Heart right ventricle (tissue), 16 donors: ENCODE results near the gene PRPF6. TPM values are rescaled to one million over a fixed set of nuclear protein-coding genes. Genes with fewer than 3 reads are reported as not detected.

Experiments used
- ATAC-seq, 8 donors: fragments of 200-7000 bp; cut with Tn5 transposase; one replicate each; pipeline ENCODE4 v1.9.1; 2020; ENCODE audit warnings: mild to moderate bottlenecking in 8 of 8, moderate library complexity in 8 of 8, moderate number of reproducible peaks in 1 of 8
- DNase-seq, 2 donors: peaks; one replicate each; pipeline ENCODE4 v3.0.0-alpha.2; 2020
- H3K27ac ChIP-seq, 10 donors: fragments of 200-600 bp; sonication (generic) in 2 of 10; one replicate each; pipeline versions ENCODE4 v1.5.0 to v1.8.0; 2020 to 2022; ENCODE audit warnings: mild to moderate bottlenecking in 3 of 10
- H3K27me3 ChIP-seq, 7 donors: fragments of 200-600 bp; one replicate each; pipeline ENCODE4 v1.8.0; 2021 to 2022; ENCODE audit warnings: mild to moderate bottlenecking in 2 of 7
- H3K36me3 ChIP-seq, 9 donors: fragments of 200-600 bp; sonication (generic) in 1 of 9; one replicate each; pipeline versions ENCODE4 v1.5.0 to v1.8.0; 2020 to 2022; ENCODE audit warnings: mild to moderate bottlenecking in 2 of 9
- H3K4me1 ChIP-seq, 9 donors: fragments of 200-600 bp; sonication (generic) in 1 of 9; one replicate each; pipeline versions ENCODE4 v1.5.0 to v1.8.0; 2020 to 2022; ENCODE audit warnings: mild to moderate bottlenecking in 4 of 9
- H3K4me3 ChIP-seq, 10 donors: fragments of 200-600 bp; sonication (generic) in 2 of 10; one replicate each; pipeline versions ENCODE4 v1.5.0 to v1.8.0; 2020 to 2022; ENCODE audit warnings: mild to moderate bottlenecking in 7 of 10, moderate library complexity in 2 of 10
- H3K9me3 ChIP-seq, 11 donors: fragments of 200-600 bp in 10 of 11; sonication (generic) in 2 of 11; one replicate each; pipeline versions ENCODE4 v1.5.0 to v1.8.0; 2013 to 2022; ENCODE audit warnings: mild to moderate bottlenecking in 2 of 11, control low read depth in 1 of 11, moderate library complexity in 1 of 11
- CTCF ChIP-seq, 9 donors: fragments of 200-600 bp; sonication (generic) in 2 of 9; IDR thresholded peaks; one replicate each; pipeline versions ENCODE4 v1.5.0 to v1.8.0; 2021 to 2022; ENCODE audit warnings: antibody characterized with exemption in 9 of 9, mild to moderate bottlenecking in 5 of 9, moderate library complexity in 1 of 9
- WGBS, 2 donors: extraction: QIAGEN DNeasy Blood & Tissue Kit; methylation state at CpG; one replicate each; pipeline ENCODE4 v1.1.7; 2013; ENCODE audit warnings: inconsistent platforms in 1 of 2; 5-methylcytosine and 5-hydroxymethylcytosine counted together
- intact Hi-C, 10 donors: fragments of 100-400 bp; cut with DNase I; formaldehyde crosslinking; loops; one replicate each; pipeline versions ENCODE4 v1.11.1 to v1.14.2; 2022
- polyA plus RNA-seq, 2 donors: library from polyadenylated mRNA; stranded (reverse); fragments of 200-250 nt; gene quantifications; one replicate each; pipeline ENCODE4 v1.2.3, GENCODE V29; 2013
- total RNA-seq, 10 donors: library from RNA; stranded (reverse); fragmentation: NEBNext Ultra II Directional in 3 of 10; extraction: Animal tissue kit (Norgen Biotek cat#: 25700) in 3 of 10; gene quantifications; one replicate each; pipeline versions ENCODE4 v1.2.1 to v1.2.4, GENCODE V29; 2021 to 2023
- donor health status: Arrhythmogenic right ventricular cardiomyopathy.
- donor health status: ischemic (EF 13 %, LVEDD 7.1; RV severe dilation, severe dysfunction).
- donor health status: healthy with polysubstance abuse.
- donor health status: DM: no; HTN: yes; CAD: no.
- donor health status: DM: no; HTN: no; CAD: no.
- donor health status: ischemic (EF 25% LVEDD 6.9; RV normal size, moderate dysfunction).
- donor health status: ischemic (EF 25% LVEDD 5.7; RV mildly dilated, moderate dysfunction).
- donor health status: healthy.
- donor health status: DM: yes; HTN: yes; CAD: no.
- donor health status: Ischemic cardiomyopathy.
- donor health status: ischemic (EF 35%, LVEDD 5.7; RV mildly dilated, moderate dysfunction).
- donor health status: nonischemic (EF 11% LVEDD 7.7; RV severe dilation, severe dysfunction).
- donor health status: DM: yes; HTN: yes; CAD: no.
- donor health status: PGD.
- donor health status: ischemic (EF 29% LVEDD 5.4; RV normal size, mild dysfunction).
- donor health status: nonischemic (EF 23%, LVEDD 6.1; RV moderate dilation, normal function).

The PRPF6 gene
- total and polyA plus RNA-seq, 12 donors, result 27.8 to 53.6 (median 48.1) TPM

- Histone ChIP-seq H3K27me3 (no peaks in the 10 kb centered on the region), H3K9me3 (no peaks in the 10 kb centered on the region), H3K36me3 (peaks cover 0 to 18% (median under 1%) of the 10 kb centered on the region in 9 donors), H3K4me1 (peaks cover 21 to 56% (median 51%) of the 10 kb centered on the region in 9 donors), H3K27ac (peak overlapping the region; percentile 60 to 92 (median 86)), H3K4me3 (peak overlapping the region; percentile 35 to 97 (median 85))
- WGBS, 2 donors, result 8 to 12% methylated on average over 45 to 52 of the region's 52 CpGs
- ATAC-seq, result peak; percentile 20 to 62 (median 36)
- TF ChIP-seq CTCF (IDR thresholded peaks at IDR 0.05), result no peak
- DNase-seq, result peak; percentile 78 to 82
- intact Hi-C loops, result loop anchor here in 4 of 10 donors (10.0 kb wide), 3 partner anchors 74 to 204 kb away; no protein-coding TSS in a partner anchor
These were observed 2.4 kb upstream of the PRPF6 start for GRCh38 chr20:63978319-63979228.

GRCh38 chr20:63979229-63979556 lies 1.7 kb upstream of the PRPF6 start:
- intact Hi-C loops, result loop anchor here in 4 of 10 donors (10.0 kb wide), 3 partner anchors 74 to 204 kb away; no protein-coding TSS in a partner anchor
- TF ChIP-seq CTCF (IDR thresholded peaks at IDR 0.05), result no peak
- Histone ChIP-seq H3K4me3 (peak overlapping the region; percentile 35 to 97 (median 85)), H3K27me3 (no peaks in the 10 kb centered on the region), H3K36me3 (peaks cover 0 to 24% (median 6%) of the 10 kb centered on the region in 9 donors), H3K4me1 (peaks cover 21 to 52% (median 45%) of the 10 kb centered on the region in 9 donors), H3K27ac (peak overlapping the region; percentile 60 to 92 (median 86)), H3K9me3 (no peaks in the 10 kb centered on the region)
- ATAC-seq, result peak in 1 of 8 donors; percentile 1
- peak in 1 of 2 donors; percentile 27 for DNase-seq
- WGBS, 2 donors, result 1% methylated on average over 40 to 47 of the region's 47 CpGs

GRCh38 chr20:63979557-63980316 lies 1.2 kb upstream of the PRPF6 start, which contains the start of gene SAMD10:
Gene SAMD10, minus strand, starts transcription at chr20:63979642. Its CDS starts 175 bp downstream, at chr20:63979467.
- Histone ChIP-seq H3K4me3 (peak within 1 kb of the TSS; percentile 35 to 100 (median 91)), H3K4me1 (peaks cover 21 to 52% (median 43%) of the 10 kb centered on the region in 9 donors), H3K27ac (peak within 1 kb of the TSS; percentile 60 to 92 (median 86)), H3K36me3 (peaks cover 0 to 29% (median 11%) of the 10 kb centered on the region in 9 donors), H3K27me3 (no peaks in the 10 kb centered on the region), H3K9me3 (no peaks in the 10 kb centered on the region)
- peak in 1 of 9 donors; percentile 11 for TF ChIP-seq CTCF (IDR thresholded peaks at IDR 0.05)
- peak; percentile 45 to 62 for DNase-seq
- 1 to 2% methylated on average over 44 to 52 of the region's 52 CpGs for WGBS, 2 donors
- peak; percentile 3 to 28 (median 13) for ATAC-seq
- intact Hi-C loops, result loop anchor here in 9 of 10 donors (2.0 to 10.0 kb wide), 10 partner anchors 55 to 205 kb away; partner anchors contain the start of genes C20orf204 (in 4 of the 9) and TCEA2 (in 2 of the 9)
